DMS79 (cell line): ENCODE data around the gene GUCY1A2.
"Not testable (repeated sequence)": the region's sequence is repeated elsewhere in the genome, so short reads cannot be mapped to it uniquely, and the experiment has no call there.

Source experiments
- DNase-seq: peaks from one replicate; lab custom pipeline; 2025; lab: John Stamatoyannopoulos, UW

Gene GUCY1A2

DNA sequence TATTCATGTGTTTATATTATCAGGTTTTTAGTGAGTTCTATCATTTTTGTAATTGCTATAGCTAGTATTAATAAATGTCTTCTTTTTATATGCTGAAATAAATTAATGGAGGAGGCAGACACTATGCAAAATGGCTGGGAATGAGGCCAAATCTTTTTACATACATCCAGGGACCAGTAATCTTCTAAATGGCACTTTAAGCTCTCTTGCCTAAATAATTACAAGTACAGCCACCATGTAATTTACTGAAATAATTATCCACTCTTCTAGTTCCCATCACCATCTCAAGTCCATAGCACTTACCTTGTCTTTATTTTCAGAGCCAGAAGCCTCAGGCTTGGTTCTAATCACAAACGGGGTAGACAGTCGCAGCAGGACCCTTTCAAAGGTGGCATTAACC, 79.1 kb downstream of the GUCY1A2 start:
- DNase-seq = no peak

DNA sequence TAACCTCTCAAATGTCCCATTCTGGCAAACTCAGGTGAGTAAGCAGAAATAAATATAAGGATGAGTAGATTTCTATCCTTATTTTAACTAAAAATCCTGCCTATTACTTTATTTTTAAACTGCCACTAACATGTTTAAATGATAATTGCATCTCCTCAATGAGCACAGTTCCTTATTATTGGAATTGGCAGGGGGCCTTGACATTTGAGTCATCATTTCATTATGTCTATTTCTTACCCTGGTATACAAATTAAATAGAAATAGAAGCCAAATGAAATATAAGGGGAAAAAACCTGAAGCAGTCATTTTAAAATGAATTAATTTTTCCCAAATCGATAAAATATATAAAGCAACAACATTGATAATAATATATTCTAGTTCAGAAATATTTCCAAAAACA, 81.2 kb downstream of the GUCY1A2 start:
- DNase-seq = no peak

DNA sequence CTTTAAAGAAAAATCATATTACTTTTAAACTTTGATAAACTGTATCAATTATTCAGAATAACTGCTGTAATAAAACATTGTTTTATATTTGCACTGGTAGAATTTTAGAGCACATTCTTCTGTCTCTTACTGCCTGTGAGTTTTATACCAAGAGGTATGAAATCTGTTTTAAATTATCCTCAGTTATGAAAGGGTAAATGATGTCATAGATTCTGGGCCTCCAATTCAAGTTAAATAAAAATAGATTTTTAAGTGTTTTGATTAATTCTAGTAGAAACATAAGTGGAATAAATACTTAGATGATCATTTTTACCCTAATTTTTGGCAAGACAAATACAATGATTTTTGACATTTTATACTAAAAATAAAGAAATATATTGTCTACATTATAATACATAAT, 93.0 kb downstream of the GUCY1A2 start:
- no peak for DNase-seq

- DNase-seq = no peak
Measured at GRCh38 chr11:106920899-106921509, 97.3 kb downstream of the GUCY1A2 start.

DNA sequence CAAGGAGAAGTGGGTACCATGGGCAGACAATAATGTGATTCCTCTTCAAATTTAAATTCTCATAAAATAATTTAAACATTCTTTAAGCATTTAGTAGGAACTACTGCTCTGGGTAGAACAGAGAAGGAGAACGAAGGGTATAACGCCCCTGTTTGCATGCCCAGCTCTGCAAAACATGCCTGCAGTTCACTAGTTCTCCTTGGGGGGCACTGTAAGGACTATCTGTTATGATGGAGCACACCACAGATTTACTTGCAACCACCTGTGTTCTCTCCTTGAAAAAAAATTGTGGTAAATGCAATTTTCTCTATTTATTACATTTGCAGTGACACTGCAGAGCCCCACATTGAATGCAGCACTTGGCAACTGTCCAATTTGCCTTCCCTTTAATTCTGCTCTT, 100.3 kb downstream of the GUCY1A2 start:
- DNase-seq = no peak

DNA sequence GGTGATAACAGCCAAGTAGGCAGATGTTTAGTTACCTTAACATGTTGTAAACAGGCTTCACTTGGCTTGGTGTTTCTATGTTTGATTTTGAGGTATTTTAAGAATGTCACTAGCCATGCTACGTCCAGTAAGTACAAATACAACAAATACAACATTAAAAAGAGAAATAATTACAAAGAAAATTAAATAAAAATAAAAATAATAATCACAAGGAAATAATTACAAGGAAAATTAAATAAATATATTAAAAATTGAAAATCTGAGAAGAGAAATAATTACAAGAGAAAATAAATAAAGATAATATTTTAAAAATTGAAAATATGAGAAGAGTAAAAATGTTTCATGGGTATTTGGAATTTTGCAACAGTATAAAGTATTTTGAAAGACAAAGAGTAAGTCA, 103.9 kb downstream of the GUCY1A2 start:
- no peak for DNase-seq

DNA sequence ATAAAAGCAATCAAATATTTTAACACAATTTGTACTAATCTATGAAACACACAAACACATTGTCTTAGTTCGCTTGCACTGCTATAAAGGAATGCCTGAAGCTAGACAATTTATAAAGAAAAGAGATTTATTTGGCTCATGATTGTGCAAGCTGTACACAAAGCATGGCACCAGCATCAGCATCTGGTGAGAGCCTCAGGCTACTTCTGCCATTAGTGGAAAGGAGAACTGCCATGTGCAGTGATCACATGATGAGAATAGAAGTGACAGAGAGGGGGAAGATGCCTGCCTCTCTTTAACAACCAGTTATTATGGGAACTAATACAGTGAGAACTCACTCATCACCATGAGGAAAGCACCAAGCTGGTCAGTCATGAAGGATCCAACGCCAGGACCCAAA, 105.1 kb downstream of the GUCY1A2 start:
- DNase-seq = no peak

DNA sequence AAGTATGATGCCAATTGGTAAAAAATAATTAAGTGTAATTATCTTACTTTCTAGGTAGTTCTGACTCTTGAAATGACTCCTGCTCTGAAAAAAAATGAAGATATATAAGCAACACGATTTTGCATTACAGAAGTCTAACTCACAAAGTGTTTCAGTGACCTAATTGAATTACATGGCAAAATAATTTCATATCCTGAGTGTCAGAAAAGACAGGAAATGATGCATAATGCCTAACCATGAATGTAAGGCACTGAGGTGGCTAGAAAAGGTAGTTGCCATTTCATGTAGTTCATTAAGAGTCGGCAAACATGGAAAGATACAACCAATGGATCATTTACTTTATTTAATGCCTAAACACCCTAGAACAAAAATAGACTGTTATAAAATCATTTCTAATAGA, 113.5 kb downstream of the GUCY1A2 start:
- DNase-seq = no peak

- DNase-seq = no peak
Measured at GRCh38 chr11:106889718-106890117, 128.6 kb downstream of the GUCY1A2 start.

GRCh38 chr11:106888386-106888785, 129.9 kb downstream of the GUCY1A2 start:
- DNase-seq = no peak

GRCh38 chr11:106883693-106884092, 134.6 kb downstream of the GUCY1A2 start:
- DNase-seq = not testable (repeated sequence)

DNA sequence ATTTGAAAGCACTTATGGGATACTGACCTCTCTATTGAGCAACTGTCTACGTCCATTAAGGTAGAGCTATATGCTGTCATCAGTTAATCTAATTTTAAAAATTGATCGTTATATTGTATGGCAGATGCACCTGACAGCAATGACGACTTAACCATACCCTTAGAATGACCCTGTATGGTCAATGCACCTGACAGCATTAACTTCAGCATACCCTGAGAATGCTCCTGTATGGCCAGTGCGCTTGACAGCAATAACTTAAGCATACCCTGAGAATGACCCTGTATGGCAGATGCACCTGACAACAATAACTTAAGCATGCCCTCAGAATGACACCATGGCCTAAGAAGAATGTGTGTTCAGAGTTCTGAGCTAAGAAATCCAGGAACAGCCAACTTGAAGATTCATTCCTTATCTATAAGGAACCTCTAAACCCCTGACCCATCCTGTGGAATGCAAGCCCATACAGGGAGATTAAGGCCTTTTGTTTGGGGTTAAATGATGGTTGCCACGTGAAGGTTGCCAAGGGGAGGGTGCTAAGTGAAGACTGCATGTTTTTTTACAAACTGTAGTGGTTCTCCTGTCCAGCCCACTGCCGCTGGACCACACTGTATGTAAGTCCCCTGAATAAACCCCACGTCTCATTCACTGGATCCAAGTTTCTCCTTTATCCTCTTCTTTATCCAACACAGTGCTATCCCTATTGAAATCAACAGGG, 138.3 kb downstream of the GUCY1A2 start:
- DNase-seq = no peak

DNA sequence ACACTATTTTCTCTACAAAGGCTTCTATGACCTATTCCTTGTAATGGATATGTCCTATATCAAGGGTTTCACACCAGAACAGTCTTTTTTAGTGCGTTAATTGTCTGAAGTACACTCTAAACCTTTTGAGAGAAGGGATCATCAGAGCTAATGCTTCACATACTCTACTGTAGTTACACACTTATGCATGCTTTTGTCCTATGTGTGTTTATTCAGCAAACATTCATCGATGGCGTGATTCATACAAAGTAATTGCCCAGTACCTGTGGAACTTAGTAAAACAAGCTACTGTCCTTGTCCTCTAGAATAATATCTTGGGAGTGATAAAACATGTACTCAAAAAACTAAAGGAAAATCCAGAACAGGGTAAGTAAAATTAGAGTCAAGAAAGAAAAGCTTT, 139.2 kb downstream of the GUCY1A2 start:
- no peak for DNase-seq

GRCh38 chr11:106875013-106875412, 143.3 kb downstream of the GUCY1A2 start:
- DNase-seq = no peak

GRCh38 chr11:106872246-106872645, 146.0 kb downstream of the GUCY1A2 start:
- no peak for DNase-seq

DNA sequence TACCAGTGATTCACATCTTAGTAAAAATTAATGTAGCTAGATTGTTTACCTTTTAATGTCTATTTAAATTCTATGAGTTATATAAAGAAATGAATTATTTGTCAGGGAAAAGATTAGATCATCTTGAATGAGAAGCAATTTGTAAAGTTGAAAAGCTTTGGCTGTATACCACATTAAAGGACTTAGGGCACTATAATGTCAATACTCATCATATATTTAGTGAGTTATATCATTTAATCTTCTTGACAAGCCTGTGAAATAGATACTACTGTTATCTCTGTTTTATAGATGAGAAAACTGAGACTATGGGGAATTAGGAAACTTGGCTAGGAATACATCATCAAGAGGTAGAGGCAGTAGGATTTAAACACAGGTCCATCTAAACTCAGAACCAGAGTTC, 160.1 kb downstream of the GUCY1A2 start:
- DNase-seq = no peak

DNA sequence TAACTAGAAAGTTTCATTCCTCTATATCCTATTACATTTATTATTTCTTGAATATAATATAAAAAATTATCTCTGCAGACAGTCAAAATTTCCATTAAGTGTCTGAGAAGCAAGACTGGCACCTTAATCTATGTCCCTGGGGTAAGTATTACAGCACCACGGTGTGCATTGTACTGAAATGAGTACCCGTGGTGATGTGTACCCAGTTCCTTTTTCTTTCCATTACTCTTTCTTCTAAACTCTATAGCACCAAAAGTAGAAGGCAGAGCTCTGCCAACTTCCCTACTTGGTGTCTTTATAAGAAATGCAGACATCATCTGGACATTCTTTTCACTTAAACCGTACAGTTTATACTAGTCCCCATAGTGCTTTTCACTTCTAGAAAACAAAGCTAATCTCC, 161.7 kb downstream of the GUCY1A2 start:
- DNase-seq = no peak

- DNase-seq = no peak
Measured at GRCh38 chr11:106854429-106854828, 163.8 kb downstream of the GUCY1A2 start.

GRCh38 chr11:106853850-106854401, 164.3 kb downstream of the GUCY1A2 start:
- DNase-seq = no peak

- no peak for DNase-seq
Measured at GRCh38 chr11:106852779-106853178, 165.5 kb downstream of the GUCY1A2 start.

DNA sequence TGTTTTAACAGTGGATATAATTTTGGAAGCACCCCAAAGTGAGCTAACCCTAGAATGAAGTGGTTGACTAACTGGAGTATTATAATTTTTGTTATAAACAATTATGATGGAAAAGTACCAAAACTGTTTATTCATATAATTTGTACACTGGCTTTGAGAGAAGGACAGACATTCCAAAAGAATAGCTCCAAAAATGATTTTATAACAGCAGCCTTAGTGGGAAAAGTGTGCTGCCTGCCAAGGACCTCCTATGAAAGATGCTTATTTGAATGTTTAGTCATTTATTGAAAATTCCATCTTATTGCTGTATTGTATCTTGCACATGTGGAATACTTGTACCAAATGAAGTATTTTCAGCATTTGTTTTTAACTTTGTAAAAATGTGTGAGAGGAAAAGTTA, 169.8 kb downstream of the GUCY1A2 start:
- DNase-seq = no peak

GRCh38 chr11:106842134-106842533, 176.1 kb downstream of the GUCY1A2 start:
- no peak for DNase-seq

- DNase-seq = no peak
Measured at GRCh38 chr11:106840947-106841346, 177.3 kb downstream of the GUCY1A2 start.

- DNase-seq = no peak
Measured at GRCh38 chr11:106840146-106840545, 178.1 kb downstream of the GUCY1A2 start.
